K562 treated with DMSO at 1 percent for 4 hours (cell line): ENCODE results near the gene ADCY3. TPM values are rescaled to one million over a fixed set of nuclear protein-coding genes. Genes with fewer than 3 reads are reported as not detected.

Experiments used
- total RNA-seq: library from RNA; unstranded; fragments of 300-600 nt; gene quantifications from 2 replicates; pipeline ENCODE4 v1.2.3, GENCODE V29; 2022; ENCODE audit not compliant: insufficient read depth

Gene ADCY3
- 15.7 and 24.0 TPM in 2 replicates for total RNA-seq

DNA sequence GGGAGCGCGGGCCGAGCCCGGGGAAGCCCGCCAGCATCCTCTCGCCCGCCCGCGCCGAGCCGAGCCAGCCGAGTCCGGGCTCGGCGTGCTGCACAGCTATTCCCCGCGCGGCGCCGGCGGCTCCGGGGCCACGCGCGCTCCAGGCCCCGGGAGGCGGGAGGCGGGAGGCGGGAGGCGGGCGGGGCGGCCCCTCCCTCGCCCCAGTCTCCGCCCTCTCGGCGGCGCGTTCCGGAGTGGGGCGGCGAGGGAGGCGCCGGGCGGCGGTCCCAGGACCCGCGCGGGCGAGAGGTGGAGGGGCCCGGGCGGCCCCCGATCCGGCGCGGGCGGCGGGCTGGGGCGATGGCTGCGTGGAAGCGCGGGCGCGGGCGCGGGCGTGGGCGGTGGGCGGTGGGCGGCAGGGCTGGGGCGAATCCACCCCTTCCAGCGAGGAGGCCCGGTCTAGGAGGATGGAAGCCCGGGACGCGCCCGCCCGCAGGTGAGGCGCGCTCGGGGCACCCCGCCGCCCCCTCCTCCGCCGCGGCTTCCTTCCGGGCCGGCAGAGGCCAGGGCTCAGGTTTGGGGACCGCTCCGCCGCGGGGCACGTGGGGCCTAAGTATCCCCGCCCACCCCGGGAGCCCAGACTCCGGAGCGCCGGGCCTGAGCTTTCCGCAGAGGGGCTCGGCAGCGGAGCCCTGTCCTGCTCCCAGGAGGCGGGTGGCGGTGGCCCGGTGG is at the start of gene ADCY3:
TSS of gene ADCY3 (minus strand) at position 140 of the 711 bp plus-strand sequence. CDS start 1,250 bp downstream, outside the sequence.

DNA sequence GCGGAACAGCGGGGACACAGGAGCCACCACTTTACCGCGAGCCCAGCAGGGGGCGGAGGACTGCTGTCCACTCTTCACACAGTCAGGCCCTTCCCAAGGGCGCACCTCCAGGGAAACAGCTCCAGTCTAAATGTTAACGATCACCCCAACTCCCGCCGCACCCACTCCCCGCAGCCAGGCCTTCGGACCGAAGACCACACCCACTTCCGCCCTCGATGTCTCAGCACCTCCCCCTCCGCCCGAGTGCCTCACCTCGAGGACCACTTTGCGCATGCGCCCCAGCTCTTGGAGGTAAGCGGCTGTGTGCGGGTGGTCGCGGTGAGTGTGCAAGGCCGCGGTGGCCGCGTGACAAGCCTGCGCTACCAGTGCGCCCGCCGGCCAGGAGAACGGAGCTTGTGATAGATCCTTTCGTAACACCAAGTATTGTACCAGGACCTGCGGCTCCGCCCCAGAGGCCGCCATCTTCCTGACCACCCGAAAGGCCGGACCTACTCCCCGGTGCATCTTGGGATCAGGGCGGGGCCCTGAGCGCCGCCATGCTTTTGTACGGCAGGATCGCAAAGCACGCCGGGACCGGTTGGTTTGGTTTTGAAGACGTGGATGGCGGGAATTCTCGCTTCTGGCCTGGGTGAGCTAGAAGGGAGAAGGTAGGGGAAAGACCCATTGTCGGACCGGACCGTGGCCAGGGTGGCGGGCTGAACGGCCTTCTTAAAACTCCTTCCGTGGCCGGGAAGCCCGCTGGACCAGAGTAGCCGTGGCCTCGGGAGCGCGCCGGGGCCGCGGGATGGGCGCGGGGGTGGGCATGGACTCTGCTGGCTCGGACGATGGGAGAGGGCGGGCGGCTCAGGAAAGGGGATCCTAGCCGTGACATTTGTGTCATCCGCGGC is 126.9 kb downstream of the ADCY3 start, which contains the start of the genes CENPO and PTRHD1:
TSS of gene CENPO (plus strand) at position 552 of the 887 bp plus-strand sequence. CDS start 495 bp downstream, outside the sequence.
TSS of gene PTRHD1 (minus strand) at position 518 of the 887 bp plus-strand sequence. CDS start at position 504, 14 bp downstream.

Other genes with a start within 250 kb of the ADCY3 start
- gene PTRHD1, start 126.8 kb downstream of the ADCY3 start, total RNA-seq: 40.6 and 56.2 TPM in 2 replicates
- 16.6 and 16.7 TPM in 2 replicates for gene CENPO, start 126.8 kb downstream of the ADCY3 start, total RNA-seq
- gene DNAJC27, start 51.7 kb upstream of the ADCY3 start, total RNA-seq: 0.55 and 1.7 TPM in 2 replicates
- not detected in 2 replicates for gene EFR3B, start 121.8 kb upstream of the ADCY3 start, total RNA-seq
- gene POMC, start 248.3 kb upstream of the ADCY3 start, total RNA-seq: not detected in 2 replicates